HL-60 (cell line): Measurements from ENCODE around the gene FKBP11.
A peak's percentile ranks its signal among the peaks of the same experiment; 100 is the strongest.

ENCODE experiments used
- DNase-seq, 2 experiments: peaks; one replicate each; pipeline ENCODE4 v3.0.0-alpha.2; 2010 to 2020; ENCODE audit warnings: low read depth in 1 of 2, low spot score in 1 of 2
- H3K27ac ChIP-seq: fragments of 250-450 bp; sonication (Bioruptor Pico); replicated peaks from 2 replicates; pipeline ENCODE4 v1.5.1; 2020; ENCODE audit warnings: mild to moderate bottlenecking, moderate library complexity
- H3K27me3 ChIP-seq: fragments of 250-450 bp; sonication (Bioruptor Pico); 2 replicates; pipeline ENCODE4 v1.5.1; 2021; ENCODE audit warnings: mild to moderate bottlenecking, moderate library complexity; ENCODE audit not compliant: insufficient read depth, poor library complexity, severe bottlenecking
- H3K4me3 ChIP-seq: replicated peaks from 2 replicates; pipeline ENCODE4 v1.5.1; 2011; ENCODE audit warnings: mild to moderate bottlenecking, control low read depth, low read length; ENCODE audit not compliant: insufficient read depth
- GABPA ChIP-seq: IDR thresholded peaks from 2 replicates; pipeline ENCODE4 v1.6.1; 2012; ENCODE audit warnings: low read depth
- POLR2AphosphoS5 ChIP-seq: IDR thresholded peaks from 2 replicates; pipeline ENCODE4 v1.6.1; 2012; ENCODE audit warnings: low read depth
- SPI1 ChIP-seq: IDR thresholded peaks from 2 replicates; pipeline ENCODE4 v1.6.1; 2012; ENCODE audit warnings: low read depth, mild to moderate bottlenecking, borderline replicate concordance
- TF ChIP-seq, protein P1 (sequence below): IDR thresholded peaks from 2 replicates; pipeline ENCODE4 v1.6.1; 2012; ENCODE audit warnings: low read depth; ENCODE audit not compliant: insufficient replicate concordance
- TF ChIP-seq, protein P2 (sequence below): IDR thresholded peaks from one replicate; pipeline ENCODE4 v1.5.1; 2011; ENCODE audit warnings: low read length, control low read depth, inconsistent platforms; ENCODE audit not compliant: insufficient read depth

The FKBP11 gene

DNA sequence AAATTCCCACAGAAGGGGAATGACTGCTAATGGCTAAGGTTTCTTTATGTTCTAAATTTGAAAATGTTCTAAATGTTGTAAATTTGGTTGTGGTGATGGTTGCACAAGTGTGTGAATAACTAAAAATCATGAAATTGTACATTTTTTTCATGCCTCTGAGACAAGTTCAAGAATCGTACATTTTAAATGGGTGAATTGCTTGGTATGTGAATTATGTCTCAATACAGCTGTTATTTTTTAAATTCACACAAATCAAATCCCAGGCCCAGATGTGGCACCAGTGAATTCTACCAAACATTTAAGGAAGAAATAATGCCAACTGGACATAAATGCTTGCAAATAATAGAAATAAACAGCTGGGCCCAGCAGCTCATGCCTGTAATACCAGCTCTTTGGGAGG, 31.0 kb downstream of the FKBP11 start:
- DNase-seq = no peak
- TF ChIP-seq POLR2AphosphoS5 = no peak
- TF ChIP-seq, protein P1, sequence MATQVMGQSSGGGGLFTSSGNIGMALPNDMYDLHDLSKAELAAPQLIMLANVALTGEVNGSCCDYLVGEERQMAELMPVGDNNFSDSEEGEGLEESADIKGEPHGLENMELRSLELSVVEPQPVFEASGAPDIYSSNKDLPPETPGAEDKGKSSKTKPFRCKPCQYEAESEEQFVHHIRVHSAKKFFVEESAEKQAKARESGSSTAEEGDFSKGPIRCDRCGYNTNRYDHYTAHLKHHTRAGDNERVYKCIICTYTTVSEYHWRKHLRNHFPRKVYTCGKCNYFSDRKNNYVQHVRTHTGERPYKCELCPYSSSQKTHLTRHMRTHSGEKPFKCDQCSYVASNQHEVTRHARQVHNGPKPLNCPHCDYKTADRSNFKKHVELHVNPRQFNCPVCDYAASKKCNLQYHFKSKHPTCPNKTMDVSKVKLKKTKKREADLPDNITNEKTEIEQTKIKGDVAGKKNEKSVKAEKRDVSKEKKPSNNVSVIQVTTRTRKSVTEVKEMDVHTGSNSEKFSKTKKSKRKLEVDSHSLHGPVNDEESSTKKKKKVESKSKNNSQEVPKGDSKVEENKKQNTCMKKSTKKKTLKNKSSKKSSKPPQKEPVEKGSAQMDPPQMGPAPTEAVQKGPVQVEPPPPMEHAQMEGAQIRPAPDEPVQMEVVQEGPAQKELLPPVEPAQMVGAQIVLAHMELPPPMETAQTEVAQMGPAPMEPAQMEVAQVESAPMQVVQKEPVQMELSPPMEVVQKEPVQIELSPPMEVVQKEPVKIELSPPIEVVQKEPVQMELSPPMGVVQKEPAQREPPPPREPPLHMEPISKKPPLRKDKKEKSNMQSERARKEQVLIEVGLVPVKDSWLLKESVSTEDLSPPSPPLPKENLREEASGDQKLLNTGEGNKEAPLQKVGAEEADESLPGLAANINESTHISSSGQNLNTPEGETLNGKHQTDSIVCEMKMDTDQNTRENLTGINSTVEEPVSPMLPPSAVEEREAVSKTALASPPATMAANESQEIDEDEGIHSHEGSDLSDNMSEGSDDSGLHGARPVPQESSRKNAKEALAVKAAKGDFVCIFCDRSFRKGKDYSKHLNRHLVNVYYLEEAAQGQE = no peak
- TF ChIP-seq, protein P2, sequence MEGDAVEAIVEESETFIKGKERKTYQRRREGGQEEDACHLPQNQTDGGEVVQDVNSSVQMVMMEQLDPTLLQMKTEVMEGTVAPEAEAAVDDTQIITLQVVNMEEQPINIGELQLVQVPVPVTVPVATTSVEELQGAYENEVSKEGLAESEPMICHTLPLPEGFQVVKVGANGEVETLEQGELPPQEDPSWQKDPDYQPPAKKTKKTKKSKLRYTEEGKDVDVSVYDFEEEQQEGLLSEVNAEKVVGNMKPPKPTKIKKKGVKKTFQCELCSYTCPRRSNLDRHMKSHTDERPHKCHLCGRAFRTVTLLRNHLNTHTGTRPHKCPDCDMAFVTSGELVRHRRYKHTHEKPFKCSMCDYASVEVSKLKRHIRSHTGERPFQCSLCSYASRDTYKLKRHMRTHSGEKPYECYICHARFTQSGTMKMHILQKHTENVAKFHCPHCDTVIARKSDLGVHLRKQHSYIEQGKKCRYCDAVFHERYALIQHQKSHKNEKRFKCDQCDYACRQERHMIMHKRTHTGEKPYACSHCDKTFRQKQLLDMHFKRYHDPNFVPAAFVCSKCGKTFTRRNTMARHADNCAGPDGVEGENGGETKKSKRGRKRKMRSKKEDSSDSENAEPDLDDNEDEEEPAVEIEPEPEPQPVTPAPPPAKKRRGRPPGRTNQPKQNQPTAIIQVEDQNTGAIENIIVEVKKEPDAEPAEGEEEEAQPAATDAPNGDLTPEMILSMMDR = no peak
- no peak for TF ChIP-seq SPI1
- TF ChIP-seq GABPA = no peak
- H3K4me3 ChIP-seq = no peak overlapping the region
- peaks cover 14% of the 10 kb centered on the region for H3K27me3 ChIP-seq
- H3K27ac ChIP-seq = no peak overlapping the region

DNA sequence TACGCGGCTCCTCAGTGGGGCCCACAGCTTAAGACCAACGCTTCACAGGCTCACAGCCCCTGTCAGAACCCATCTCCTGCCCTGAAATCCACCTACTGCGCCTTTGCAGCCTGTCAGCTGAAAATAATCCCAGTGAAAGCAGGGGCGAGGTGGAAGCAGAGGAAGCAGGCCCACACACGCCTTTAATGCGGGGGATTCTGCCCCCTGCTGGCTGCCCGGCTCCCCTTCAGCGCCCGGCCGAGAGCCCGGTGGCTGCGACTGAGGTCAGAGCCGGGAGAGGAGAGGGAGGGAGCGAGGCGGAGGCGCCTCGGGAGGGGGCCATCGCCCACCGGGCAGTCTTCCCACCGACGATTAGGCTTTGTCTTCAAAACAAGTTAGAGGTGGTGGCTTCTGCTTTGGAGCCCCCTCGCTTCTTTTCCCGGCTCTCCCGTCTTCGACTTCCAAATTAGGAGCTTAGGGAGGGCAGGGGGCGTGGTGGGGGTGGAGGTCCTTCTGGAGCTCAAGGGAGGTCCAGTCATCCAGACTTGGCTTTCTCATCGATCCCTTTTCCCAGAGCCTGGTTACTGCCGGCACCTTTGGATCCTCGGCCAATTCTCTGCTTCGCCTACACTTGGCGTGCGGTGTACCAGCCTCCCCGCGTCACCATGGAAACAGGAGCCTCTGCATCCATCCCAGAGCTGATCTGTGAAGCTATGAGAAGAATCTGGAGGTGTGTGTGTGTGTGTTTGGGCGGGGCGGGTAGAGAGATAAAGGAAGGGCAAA, 34.5 kb downstream of the FKBP11 start:
- DNase-seq = peak; percentile 37 to 68
- H3K27ac ChIP-seq = no peak overlapping the region
- H3K27me3 ChIP-seq = peaks cover 14% of the 10 kb centered on the region
- H3K4me3 ChIP-seq = no peak overlapping the region
- TF ChIP-seq GABPA (no peak), POLR2AphosphoS5 (no peak)
- TF ChIP-seq, protein P2 = peak; percentile 62

DNA sequence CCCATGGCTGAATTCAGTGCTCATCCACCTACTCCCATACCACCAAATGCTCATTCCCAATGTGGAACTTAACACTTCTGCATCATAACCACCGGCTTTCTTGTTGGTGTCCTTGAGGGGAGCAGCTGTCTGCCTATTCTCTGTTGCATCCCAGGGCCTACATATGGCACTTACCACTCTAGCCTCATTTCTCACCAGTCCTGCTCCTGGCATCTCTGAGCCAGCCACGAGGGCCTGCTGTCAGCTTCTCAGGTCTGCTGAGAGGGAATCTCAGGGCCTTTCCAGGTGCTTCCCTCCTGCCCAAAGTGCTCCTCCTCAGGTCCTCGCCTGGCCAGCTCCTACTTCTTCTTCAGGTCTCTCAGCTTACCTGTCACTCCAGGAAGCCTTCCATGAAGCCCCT, 35.6 kb downstream of the FKBP11 start:
- Histone ChIP-seq H3K27me3 (peaks cover 14% of the 10 kb centered on the region), H3K4me3 (no peak overlapping the region), H3K27ac (no peak overlapping the region)
- no peak for DNase-seq
- no peak for TF ChIP-seq POLR2AphosphoS5
- TF ChIP-seq, protein P1 = no peak
- TF ChIP-seq SPI1 = no peak
- TF ChIP-seq, protein P2 = no peak
- no peak for TF ChIP-seq GABPA
